ACC112 (cell line): ENCODE measurements around the gene DPF3.
A peak's percentile ranks its signal among the peaks of the same experiment; 100 is the strongest.

Source experiments
- H2AFZ ChIP-seq: fragments of 200-600 bp; sonication (generic); one replicate; pipeline ENCODE4 v1.6.0; 2017; ENCODE audit warnings: antibody characterized with exemption, low read length; ENCODE audit not compliant: unreplicated experiment
- H3K27ac ChIP-seq: fragments of 200-600 bp; sonication (generic); 2 replicates; pipeline ENCODE4 v1.5.1; 2014; ENCODE audit warnings: low read depth, mild to moderate bottlenecking, antibody characterized with exemption, low read length, moderate library complexity
- H3K27me3 ChIP-seq: fragments of 200-600 bp; sonication (generic); 2 replicates; pipeline ENCODE4 v1.6.1; 2014; ENCODE audit warnings: mild to moderate bottlenecking, antibody characterized with exemption, low read length, moderate library complexity, mixed read lengths; ENCODE audit not compliant: insufficient read depth
- H3K36me3 ChIP-seq: fragments of 200-600 bp; sonication (generic); 2 replicates; pipeline ENCODE4 v1.6.1; 2016; ENCODE audit warnings: mild to moderate bottlenecking, antibody characterized with exemption, low read length, moderate library complexity, mixed read lengths; ENCODE audit not compliant: insufficient read depth
- H3K4me1 ChIP-seq: fragments of 200-600 bp; sonication (generic); one replicate; pipeline ENCODE4 v1.6.1; 2016; ENCODE audit warnings: low read length, mixed read lengths; ENCODE audit not compliant: insufficient read depth, unreplicated experiment, control insufficient read depth
- H3K4me3 ChIP-seq: fragments of 200-600 bp; sonication (generic); 2 replicates; pipeline ENCODE4 v1.5.1; 2014; ENCODE audit warnings: mild to moderate bottlenecking, low read depth, low read length
- H3K79me2 ChIP-seq: fragments of 200-600 bp; sonication (generic); one replicate; pipeline ENCODE4 v1.6.0; 2016; ENCODE audit warnings: low read length; ENCODE audit not compliant: control insufficient read depth, unreplicated experiment, insufficient read depth

Gene DPF3

GRCh38 chr14:72700338-72701236 lies 193.3 kb downstream of the DPF3 start:
- Histone ChIP-seq H3K4me3 (no peak overlapping the region), H3K4me1 (peaks cover 11% of the 10 kb centered on the region), H2AFZ (no peak overlapping the region), H3K27ac (peak overlapping the region; percentile 28; the same call in 1 of the 2 replicates), H3K36me3 (no peaks in the 10 kb centered on the region), H3K27me3 (no peaks in the 10 kb centered on the region), H3K79me2 (no peaks in the 10 kb centered on the region)

GRCh38 chr14:72699852-72700257 lies 194.0 kb downstream of the DPF3 start:
- Histone ChIP-seq H3K4me3 (no peak overlapping the region), H3K79me2 (no peaks in the 10 kb centered on the region), H3K4me1 (peaks cover 11% of the 10 kb centered on the region), H2AFZ (no peak overlapping the region), H3K27me3 (no peaks in the 10 kb centered on the region), H3K27ac (peak overlapping the region; percentile 28; the same call in 1 of the 2 replicates), H3K36me3 (no peaks in the 10 kb centered on the region)

GRCh38 chr14:72699443-72699842 lies 194.5 kb downstream of the DPF3 start:
- Histone ChIP-seq H3K4me1 (peaks cover 11% of the 10 kb centered on the region), H2AFZ (no peak overlapping the region), H3K36me3 (no peaks in the 10 kb centered on the region), H3K79me2 (no peaks in the 10 kb centered on the region), H3K27me3 (no peaks in the 10 kb centered on the region), H3K27ac (no peak overlapping the region), H3K4me3 (no peak overlapping the region)

- no peaks in the 10 kb centered on the region for H3K36me3 ChIP-seq
- H3K27ac ChIP-seq, result no peak overlapping the region
- H3K27me3 ChIP-seq, result no peaks in the 10 kb centered on the region
- H3K4me3 ChIP-seq, result no peak overlapping the region
- no peaks in the 10 kb centered on the region for H3K4me1 ChIP-seq
- no peaks in the 10 kb centered on the region for H3K79me2 ChIP-seq
- no peak overlapping the region for H2AFZ ChIP-seq
These were observed 201.2 kb downstream of the DPF3 start for GRCh38 chr14:72692696-72693095.

- H3K27ac ChIP-seq, result no peak overlapping the region
These were observed 203.6 kb downstream of the DPF3 start for GRCh38 chr14:72690324-72690723.

GRCh38 chr14:72688990-72689671 lies 204.8 kb downstream of the DPF3 start:
- no peak overlapping the region for H3K27ac ChIP-seq
- H3K4me1 ChIP-seq, result no peaks in the 10 kb centered on the region
- no peaks in the 10 kb centered on the region for H3K79me2 ChIP-seq
- no peaks in the 10 kb centered on the region for H3K36me3 ChIP-seq
- H3K4me3 ChIP-seq, result no peak overlapping the region
- H3K27me3 ChIP-seq, result no peaks in the 10 kb centered on the region
- H2AFZ ChIP-seq, result no peak overlapping the region

More at GRCh38 chr14:72690324-72690723, 203.6 kb downstream of the DPF3 start:
- H3K27me3 ChIP-seq, result no peaks in the 10 kb centered on the region
- H2AFZ ChIP-seq, result no peak overlapping the region
- no peaks in the 10 kb centered on the region for H3K4me1 ChIP-seq
- no peak overlapping the region for H3K4me3 ChIP-seq
- H3K36me3 ChIP-seq, result no peaks in the 10 kb centered on the region
- no peaks in the 10 kb centered on the region for H3K79me2 ChIP-seq

- Histone ChIP-seq H3K79me2 (no peaks in the 10 kb centered on the region), H3K4me1 (no peaks in the 10 kb centered on the region), H3K27ac (no peak overlapping the region), H3K36me3 (no peaks in the 10 kb centered on the region), H2AFZ (no peak overlapping the region), H3K27me3 (no peaks in the 10 kb centered on the region), H3K4me3 (no peak overlapping the region)
These were observed 207.1 kb downstream of the DPF3 start for GRCh38 chr14:72686832-72687231.

- H3K4me1 ChIP-seq, result no peaks in the 10 kb centered on the region
- no peak overlapping the region for H3K4me3 ChIP-seq
- no peaks in the 10 kb centered on the region for H3K79me2 ChIP-seq
- H2AFZ ChIP-seq, result no peak overlapping the region
- no peaks in the 10 kb centered on the region for H3K27me3 ChIP-seq
- H3K36me3 ChIP-seq, result no peaks in the 10 kb centered on the region
- H3K27ac ChIP-seq, result no peak overlapping the region
These were observed 207.8 kb downstream of the DPF3 start for GRCh38 chr14:72686101-72686500.

- Histone ChIP-seq H3K4me3 (no peak overlapping the region), H3K27ac (no peak overlapping the region), H3K36me3 (no peaks in the 10 kb centered on the region), H3K79me2 (no peaks in the 10 kb centered on the region), H2AFZ (no peak overlapping the region), H3K4me1 (no peaks in the 10 kb centered on the region), H3K27me3 (no peaks in the 10 kb centered on the region)
These were observed 208.4 kb downstream of the DPF3 start for GRCh38 chr14:72685456-72685855.

GRCh38 chr14:72683787-72684186 lies 210.1 kb downstream of the DPF3 start:
- H3K27ac ChIP-seq, result no peak overlapping the region
- H3K27me3 ChIP-seq, result no peaks in the 10 kb centered on the region
- no peak overlapping the region for H3K4me3 ChIP-seq
- H3K4me1 ChIP-seq, result peaks cover 4% of the 10 kb centered on the region
- H3K36me3 ChIP-seq, result no peaks in the 10 kb centered on the region
- no peak overlapping the region for H2AFZ ChIP-seq
- H3K79me2 ChIP-seq, result no peaks in the 10 kb centered on the region

GRCh38 chr14:72682188-72682587 lies 211.7 kb downstream of the DPF3 start:
- Histone ChIP-seq H3K27ac (no peak overlapping the region), H3K27me3 (no peaks in the 10 kb centered on the region), H2AFZ (no peak overlapping the region), H3K4me3 (no peak overlapping the region), H3K36me3 (no peaks in the 10 kb centered on the region), H3K4me1 (peaks cover 17% of the 10 kb centered on the region), H3K79me2 (no peaks in the 10 kb centered on the region)
